Natural killer cell (primary cell): ENCODE measurements around the gene CSNK2A3. TPM values are rescaled to one million over a fixed set of nuclear protein-coding genes. Genes with fewer than 3 reads are reported as not detected.
"Not testable (repeated sequence)": the region's sequence is repeated elsewhere in the genome, so short reads cannot be mapped to it uniquely, and the experiment has no call there.

Source experiments
- ATAC-seq, 3 donors: fragments of 150-1000 bp in 2 of 3; fragments of 200-7000 bp in 1 of 3; cut with Tn5 transposase; 1 replicate in 1 of 3; 2 replicates in 2 of 3; pipeline ENCODE4 v1.10.0; 2021; ENCODE audit warnings: mild to moderate bottlenecking in 2 of 3, moderate library complexity in 2 of 3
- DNase-seq, 2 donors: peaks; one replicate each; pipeline versions ENCODE4 v3.0.0 to v3.0.0-alpha.2; 2013 to 2021; ENCODE audit warnings: mixed read lengths in 1 of 2
- H3K27ac ChIP-seq: one replicate; pipeline ENCODE4 v1.5.1; 2013; ENCODE audit warnings: mild to moderate bottlenecking, low read length
- H3K27me3 ChIP-seq: one replicate; pipeline ENCODE4 v1.6.1; 2013; ENCODE audit warnings: low read length; ENCODE audit not compliant: control insufficient read depth, insufficient read depth
- H3K36me3 ChIP-seq: one replicate; pipeline ENCODE4 v1.6.1; 2013; ENCODE audit warnings: low read length; ENCODE audit not compliant: control insufficient read depth, insufficient read depth
- H3K4me1 ChIP-seq: one replicate; pipeline ENCODE4 v1.6.1; 2013; ENCODE audit warnings: low read length; ENCODE audit not compliant: control insufficient read depth, insufficient read depth
- H3K4me3 ChIP-seq: one replicate; pipeline ENCODE4 v1.5.1; 2013; ENCODE audit warnings: low read length
- H3K9me3 ChIP-seq: one replicate; pipeline ENCODE4 v1.6.1; 2013; ENCODE audit warnings: low read length; ENCODE audit not compliant: control insufficient read depth, insufficient read depth
- H3K27ac Mint-ChIP-seq, 2 donors: one replicate each; pipeline ENCODE4 v1.8.0; 2022; ENCODE audit warnings: mild to moderate bottlenecking in 2 of 2, mixed read lengths in 2 of 2, moderate library complexity in 1 of 2
- H3K27me3 Mint-ChIP-seq, 2 donors: one replicate each; pipeline ENCODE4 v1.8.0; 2022; ENCODE audit warnings: low read depth in 2 of 2, mixed read lengths in 2 of 2
- H3K36me3 Mint-ChIP-seq: one replicate; pipeline ENCODE4 v1.8.0; 2022; ENCODE audit warnings: mixed read lengths
- H3K4me1 Mint-ChIP-seq, 2 donors: one replicate each; pipeline ENCODE4 v1.8.0; 2022; ENCODE audit warnings: mixed read lengths in 2 of 2
- H3K4me3 Mint-ChIP-seq: one replicate; pipeline ENCODE4 v1.8.0; 2022; ENCODE audit warnings: mild to moderate bottlenecking, moderate library complexity, mixed read lengths
- H3K9me3 Mint-ChIP-seq, 2 donors: one replicate each; pipeline ENCODE4 v1.8.0; 2022; ENCODE audit warnings: mixed read lengths in 2 of 2
- CTCF ChIP-seq: fragments of 200-600 bp; IDR thresholded peaks from one replicate; pipeline ENCODE4 v1.8.0; 2022; ENCODE audit warnings: antibody characterized with exemption
- WGBS: methylation state at CpG from one replicate; pipeline ENCODE4 v1.1.7; 2013; ENCODE audit warnings: missing lambda C conversion rate; ENCODE audit not compliant: insufficient coverage; 5-methylcytosine and 5-hydroxymethylcytosine counted together
- intact Hi-C: fragments of 100-400 bp; cut with micrococcal nuclease; formaldehyde crosslinking; loops from one replicate; pipeline ENCODE4 v1.14.2; 2022
- total RNA-seq, 4 donors: library from RNA; stranded (reverse); fragments of 120-200 nt in 1 of 4; gene quantifications; one replicate each; pipeline versions ENCODE4 v1.2.3 to v1.2.4, GENCODE V29; 2013 to 2022

The CSNK2A3 gene
- total RNA-seq, 3 donors from 2014 or later (not counting 1 experiment from before 2014, with no cell fraction given): 0.33 to 1.1 TPM; not detected in 1

- H3K27me3 Mint-ChIP-seq: peaks cover 5 to 43% of the 10 kb centered on the region in 2 donors
- intact Hi-C loops: no loop called here
- no peaks in the 10 kb centered on the region for H3K36me3 ChIP-seq
- H3K27ac ChIP-seq: no peak overlapping the region
- no peak overlapping the region for H3K4me3 Mint-ChIP-seq
- H3K4me3 ChIP-seq: no peak overlapping the region
- no peak for DNase-seq
- no peaks in the 10 kb centered on the region for H3K4me1 Mint-ChIP-seq
- ATAC-seq: no peak
- peaks cover 0 to 1% of the 10 kb centered on the region in 2 donors for H3K9me3 Mint-ChIP-seq
- no peaks in the 10 kb centered on the region for H3K4me1 ChIP-seq
- H3K27me3 ChIP-seq: no peaks in the 10 kb centered on the region
- no peaks in the 10 kb centered on the region for H3K36me3 Mint-ChIP-seq
- no peak overlapping the region for H3K27ac Mint-ChIP-seq
- TF ChIP-seq CTCF: no peak
- no peaks in the 10 kb centered on the region for H3K9me3 ChIP-seq
Observed at GRCh38 chr11:11363674-11364073, 10.6 kb upstream of the CSNK2A3 start.

- no peak overlapping the region for H3K27ac Mint-ChIP-seq
- no peak for ATAC-seq
- no peaks in the 10 kb centered on the region for H3K36me3 ChIP-seq
Observed at GRCh38 chr11:11359611-11360010, 6.6 kb upstream of the CSNK2A3 start.

GRCh38 chr11:11356842-11357241 lies 3.8 kb upstream of the CSNK2A3 start:
- Mint-ChIP-seq H3K27me3 (peaks cover 7 to 43% of the 10 kb centered on the region in 2 donors), H3K36me3 (no peaks in the 10 kb centered on the region), H3K4me1 (no peaks in the 10 kb centered on the region), H3K4me3 (no peak overlapping the region), H3K9me3 (no peaks in the 10 kb centered on the region), H3K27ac (no peak overlapping the region)
- Histone ChIP-seq H3K4me3 (no peak overlapping the region), H3K4me1 (no peaks in the 10 kb centered on the region), H3K36me3 (no peaks in the 10 kb centered on the region), H3K27ac (no peak overlapping the region), H3K9me3 (no peaks in the 10 kb centered on the region), H3K27me3 (no peaks in the 10 kb centered on the region)
- TF ChIP-seq CTCF: no peak
- no peak for ATAC-seq
- intact Hi-C loops: no loop called here
- DNase-seq: no peak
- WGBS: 87% methylated on average over 9 of the region's 9 CpGs

More at GRCh38 chr11:11359611-11360010, 6.6 kb upstream of the CSNK2A3 start:
- Histone ChIP-seq H3K4me3 (no peak overlapping the region), H3K27me3 (no peaks in the 10 kb centered on the region), H3K4me1 (no peaks in the 10 kb centered on the region), H3K9me3 (no peaks in the 10 kb centered on the region), H3K27ac (no peak overlapping the region)
- intact Hi-C loops: no loop called here
- Mint-ChIP-seq H3K4me3 (no peak overlapping the region), H3K36me3 (no peaks in the 10 kb centered on the region), H3K27me3 (peaks cover 9 to 57% of the 10 kb centered on the region in 2 donors), H3K4me1 (no peaks in the 10 kb centered on the region), H3K9me3 (no peaks in the 10 kb centered on the region)
- DNase-seq: no peak
- no peak for TF ChIP-seq CTCF
- WGBS: 84% methylated on average over 3 of the region's 3 CpGs

- H3K36me3 Mint-ChIP-seq, H3K27ac ChIP-seq, H3K4me3 Mint-ChIP-seq, H3K36me3 ChIP-seq, H3K27ac Mint-ChIP-seq, intact Hi-C loops, H3K9me3 ChIP-seq, H3K27me3 ChIP-seq, H3K4me3 ChIP-seq, DNase-seq, H3K9me3 Mint-ChIP-seq, ATAC-seq, H3K4me1 ChIP-seq, H3K4me1 Mint-ChIP-seq: not testable (repeated sequence)
- peaks cover 2 to 22% of the 10 kb centered on the region in 2 donors for H3K27me3 Mint-ChIP-seq
- WGBS: 74% methylated on average over 7 of the region's 10 CpGs
Observed at GRCh38 chr11:11351851-11352250, 1.2 kb downstream of the CSNK2A3 start.
